GM12892 (cell line): ENCODE results near the gene LACTB.

Experiments
- POLR2A ChIP-seq: IDR thresholded peaks from 2 replicates; pipeline ENCODE4 v1.6.1; 2011; ENCODE audit warnings: low read depth, low read length, control low read depth
- POLR2AphosphoS5 ChIP-seq: IDR thresholded peaks from 2 replicates; pipeline ENCODE4 v1.6.1; 2011; ENCODE audit warnings: low read depth, low read length, control low read depth

- TF ChIP-seq POLR2AphosphoS5 (no peak), POLR2A (no peak)
Observed at GRCh38 chr15:63181648-63182047, 60.0 kb downstream of the LACTB start.
